Upper lobe of left lung (tissue), 4 donors: ENCODE data around the gene KRTAP5-10.
"Not testable (repeated sequence)": the region's sequence is repeated elsewhere in the genome, so short reads cannot be mapped to it uniquely, and the experiment has no call there.

Experiments
- EP300 ChIP-seq, 4 donors: sonication (generic); formaldehyde crosslinking; IDR thresholded peaks; one replicate each; pipeline ENCODE4 v1.5.1; 2017; ENCODE audit warnings: antibody characterized with exemption in 4 of 4, control low read depth in 2 of 4
- POLR2A ChIP-seq, 4 donors: fragments of 450-650 bp; IDR thresholded peaks; one replicate each; pipeline ENCODE4 v1.5.1; 2016 to 2017; ENCODE audit warnings: antibody characterized with exemption in 4 of 4, mild to moderate bottlenecking in 2 of 4
- POLR2AphosphoS5 ChIP-seq, 2 donors: sonication (generic); formaldehyde crosslinking; IDR thresholded peaks; one replicate each; pipeline ENCODE4 v1.5.1; 2017; ENCODE audit warnings: antibody characterized with exemption in 2 of 2
- TF ChIP-seq, protein P1 (sequence below), 6 experiments: fragments of 450-650 bp in 4 of 6; fragments of 200-600 bp in 2 of 6; sonication (generic) in 2 of 6; IDR thresholded peaks; one replicate each; pipeline ENCODE4 v1.5.1; 2016 to 2019; ENCODE audit warnings: antibody characterized with exemption in 6 of 6

DNA sequence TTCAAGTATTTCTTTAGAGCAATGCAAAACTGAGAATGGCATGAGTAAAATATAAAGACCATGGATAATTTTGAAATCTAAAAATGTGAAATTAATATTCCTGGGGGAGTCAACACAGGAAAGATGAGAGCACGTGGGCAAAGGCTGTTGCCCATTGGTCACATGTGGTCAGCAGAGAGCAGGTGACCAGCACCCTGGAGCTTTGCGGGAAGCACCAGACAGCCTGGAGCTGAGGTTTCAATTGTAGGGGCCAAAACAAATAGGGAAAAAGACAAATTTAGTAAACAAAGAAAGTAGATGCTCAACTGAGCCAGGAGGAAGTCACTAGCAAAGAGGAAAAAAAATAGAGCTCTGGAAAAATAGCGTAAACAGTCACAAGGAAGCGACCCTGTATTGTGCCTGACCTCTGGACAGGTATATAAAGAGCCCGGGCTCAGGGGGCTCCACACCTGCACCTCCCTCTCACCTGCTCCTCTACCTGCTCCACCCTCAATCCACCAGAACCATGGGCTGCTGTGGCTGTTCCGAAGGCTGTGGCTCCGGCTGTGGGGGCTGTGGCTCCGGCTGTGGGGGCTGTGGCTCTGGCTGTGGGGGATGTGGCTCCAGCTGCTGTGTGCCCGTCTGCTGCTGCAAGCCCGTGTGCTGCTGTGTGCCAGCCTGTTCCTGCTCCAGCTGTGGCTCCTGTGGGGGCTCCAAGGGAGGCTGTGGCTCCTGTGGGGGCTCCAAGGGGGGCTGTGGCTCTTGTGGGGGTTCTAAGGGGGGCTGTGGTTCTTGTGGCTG, 38.4 kb upstream of the KRTAP5-10 start, which contains the start of gene KRTAP5-7:
- TF ChIP-seq, protein P1, sequence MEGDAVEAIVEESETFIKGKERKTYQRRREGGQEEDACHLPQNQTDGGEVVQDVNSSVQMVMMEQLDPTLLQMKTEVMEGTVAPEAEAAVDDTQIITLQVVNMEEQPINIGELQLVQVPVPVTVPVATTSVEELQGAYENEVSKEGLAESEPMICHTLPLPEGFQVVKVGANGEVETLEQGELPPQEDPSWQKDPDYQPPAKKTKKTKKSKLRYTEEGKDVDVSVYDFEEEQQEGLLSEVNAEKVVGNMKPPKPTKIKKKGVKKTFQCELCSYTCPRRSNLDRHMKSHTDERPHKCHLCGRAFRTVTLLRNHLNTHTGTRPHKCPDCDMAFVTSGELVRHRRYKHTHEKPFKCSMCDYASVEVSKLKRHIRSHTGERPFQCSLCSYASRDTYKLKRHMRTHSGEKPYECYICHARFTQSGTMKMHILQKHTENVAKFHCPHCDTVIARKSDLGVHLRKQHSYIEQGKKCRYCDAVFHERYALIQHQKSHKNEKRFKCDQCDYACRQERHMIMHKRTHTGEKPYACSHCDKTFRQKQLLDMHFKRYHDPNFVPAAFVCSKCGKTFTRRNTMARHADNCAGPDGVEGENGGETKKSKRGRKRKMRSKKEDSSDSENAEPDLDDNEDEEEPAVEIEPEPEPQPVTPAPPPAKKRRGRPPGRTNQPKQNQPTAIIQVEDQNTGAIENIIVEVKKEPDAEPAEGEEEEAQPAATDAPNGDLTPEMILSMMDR (IDR thresholded peaks at IDR 0.05), result not testable (repeated sequence)
- not testable (repeated sequence) for TF ChIP-seq EP300, POLR2A, POLR2AphosphoS5 (IDR thresholded peaks at IDR 0.05)
